HCT116 (cell line): Measurements from ENCODE around the gene TMEM200C. TPM values are rescaled to one million over a fixed set of nuclear protein-coding genes. Genes with fewer than 3 reads are reported as not detected.

Source experiments
- ATAC-seq: fragments of 200-7000 bp; cut with Tn5 transposase; 2 replicates; pipeline ENCODE4 v1.9.1; 2020; ENCODE audit warnings: mild to moderate bottlenecking, moderate library complexity
- BruUV-seq: library from RNA; stranded (reverse); fragments of 400-500 nt; replicated peaks from 2 replicates; lab custom pipeline; 2021; lab: Mats Ljungman, UMichigan
- CTCF ChIA-PET: fragments of 300-600 bp; sonication (Branson Sonifier 250); formaldehyde crosslinking; loops from one replicate; lab custom pipeline; 2021; ENCODE audit warnings: antibody characterized with exemption; lab: Charles Lee
- POLR2A ChIA-PET: fragments of 300-600, 350-600 bp; sonication (Branson Sonifier 250); formaldehyde crosslinking; loops from one replicate; lab custom pipeline; 2021; ENCODE audit warnings: antibody characterized with exemption; lab: Charles Lee
- RAD21 ChIA-PET, 2 experiments: fragments of 300-600 bp; sonication (Branson Sonifier 250); formaldehyde crosslinking; loops; one replicate each; lab custom pipeline; 2023; ENCODE audit warnings: low total read pairs in 2 of 2; ENCODE audit not compliant: uncharacterized antibody in 2 of 2, unreplicated experiment in 2 of 2, low non-redundant PET in 1 of 2; lab: Charles Lee
- DNase-seq: peaks from one replicate; pipeline ENCODE4 v3.0.0-alpha.2; 2010; ENCODE audit warnings: low read depth, low spot score
- H2AFZ ChIP-seq: fragments of 200-600 bp; shearing (Covaris generic), sonication (generic); 2 replicates; pipeline ENCODE4 v1.6.1; 2017; ENCODE audit warnings: low read depth, mixed run types, mixed read lengths, antibody characterized with exemption, low read length; ENCODE audit not compliant: poor library complexity, severe bottlenecking
- H3K27ac ChIP-seq: 2 replicates; pipeline ENCODE4 v1.5.1; 2012; ENCODE audit warnings: low read depth, low read length
- H3K27me3 ChIP-seq: fragments of 200-600 bp; sonication (generic); 2 replicates; pipeline ENCODE4 v1.6.1; 2016; ENCODE audit warnings: mixed run types, low read length, mixed read lengths; ENCODE audit not compliant: insufficient read depth
- H3K36me3 ChIP-seq, 2 experiments: fragments of 200-500 bp in 1 of 2; fragments of 200-600 bp in 1 of 2; sonication (Bioruptor generic) in 1 of 2; sonication (generic) in 1 of 2; 2 replicates each; pipeline versions ENCODE4 v1.5.1 to v1.6.1; 2014 to 2016; ENCODE audit warnings: low read length in 2 of 2, inconsistent platforms in 1 of 2, mixed read lengths in 1 of 2, mixed run types in 1 of 2; ENCODE audit not compliant: insufficient read depth in 2 of 2, control insufficient read depth in 1 of 2
- H3K4me1 ChIP-seq, 2 experiments: fragments of 200-600 bp in 1 of 2; sonication (generic) in 1 of 2; 2 replicates each; pipeline versions ENCODE4 v1.5.1 to v1.6.1; 2012 to 2017; ENCODE audit warnings: low read length in 2 of 2, inconsistent platforms in 1 of 2, mild to moderate bottlenecking in 1 of 2, mixed read lengths in 1 of 2, mixed run types in 1 of 2, moderate library complexity in 1 of 2; ENCODE audit not compliant: insufficient read depth in 2 of 2, control insufficient read depth in 1 of 2
- H3K4me2 ChIP-seq: fragments of 200-600 bp; sonication (generic); 2 replicates; pipeline ENCODE4 v1.6.1; 2017; ENCODE audit warnings: mixed run types, low read length, mixed read lengths
- H3K4me3 ChIP-seq, 2 experiments: fragments of 200-600 bp in 1 of 2; sonication (generic) in 1 of 2; replicated peaks in 1 of 2; 2 replicates each; pipeline ENCODE4 v1.5.1; 2011 to 2016; ENCODE audit warnings: low read length in 2 of 2, control low read depth in 1 of 2, low read depth in 1 of 2, mild to moderate bottlenecking in 1 of 2, mixed read lengths in 1 of 2, mixed run types in 1 of 2
- H3K79me2 ChIP-seq: fragments of 200-600 bp; sonication (generic); 2 replicates; pipeline ENCODE4 v1.6.1; 2017; ENCODE audit warnings: mild to moderate bottlenecking, mixed run types, low read length, moderate library complexity, mixed read lengths; ENCODE audit not compliant: insufficient read depth
- H3K9ac ChIP-seq: fragments of 200-600 bp; sonication (generic); 2 replicates; pipeline ENCODE4 v1.6.1; 2016; ENCODE audit warnings: low read length, mixed read lengths
- H3K9me2 ChIP-seq: fragments of 200-600 bp; sonication (generic), shearing (Covaris generic); 2 replicates; pipeline ENCODE4 v1.6.1; 2017; ENCODE audit warnings: mixed run types, mild to moderate bottlenecking, moderate library complexity; ENCODE audit not compliant: insufficient read depth
- H3K9me3 ChIP-seq, 2 experiments: fragments of 200-500 bp in 1 of 2; fragments of 200-600 bp in 1 of 2; sonication (Bioruptor generic) in 1 of 2; sonication (generic) in 1 of 2; 2 replicates each; pipeline ENCODE4 v1.6.1; 2014 to 2017; ENCODE audit warnings: low read length in 2 of 2, mixed read lengths in 2 of 2, inconsistent platforms in 1 of 2, low read depth in 1 of 2, mild to moderate bottlenecking in 1 of 2, mixed run types in 1 of 2, moderate library complexity in 1 of 2; ENCODE audit not compliant: control insufficient read depth in 1 of 2, insufficient read depth in 1 of 2
- H4K20me1 ChIP-seq: fragments of 200-600 bp; sonication (generic), shearing (Covaris generic); 2 replicates; pipeline ENCODE4 v1.6.1; 2017; ENCODE audit warnings: mixed run types, mild to moderate bottlenecking, moderate library complexity; ENCODE audit not compliant: insufficient read depth
- CBX3 ChIP-seq: IDR thresholded peaks from 2 replicates; pipeline ENCODE4 v1.6.1; 2012; ENCODE audit warnings: low read depth
- CEBPB ChIP-seq: IDR thresholded peaks from 2 replicates; pipeline ENCODE4 v1.6.1; 2012; ENCODE audit warnings: low read depth
- EGR1 ChIP-seq: IDR thresholded peaks from 2 replicates; pipeline ENCODE4 v1.6.1; 2012; ENCODE audit warnings: low read depth
- ELF1 ChIP-seq: IDR thresholded peaks from 2 replicates; pipeline ENCODE4 v1.6.1; 2012; ENCODE audit warnings: low read depth, borderline replicate concordance
- EZH2 ChIP-seq: fragments of 200-600 bp; sonication (generic); IDR thresholded peaks from 2 replicates; pipeline ENCODE4 v1.6.1; 2017; ENCODE audit warnings: antibody characterized with exemption, mixed run types
- FOSL1 ChIP-seq: IDR thresholded peaks from 2 replicates; pipeline ENCODE4 v1.6.1; 2012; ENCODE audit warnings: low read depth
- JUND ChIP-seq: IDR thresholded peaks from 2 replicates; pipeline ENCODE4 v1.6.1; 2012
- POLR2A ChIP-seq: IDR thresholded peaks from 2 replicates; pipeline ENCODE4 v1.7.0; 2011; ENCODE audit warnings: borderline replicate concordance; ENCODE audit not compliant: insufficient read depth, insufficient read length; ENCODE audit errors: extremely low read depth
- RAD21 ChIP-seq: IDR thresholded peaks from 2 replicates; pipeline ENCODE4 v1.6.1; 2012; ENCODE audit warnings: low read depth, mild to moderate bottlenecking
- SIN3A ChIP-seq: IDR thresholded peaks from 2 replicates; pipeline ENCODE4 v1.6.1; 2012; ENCODE audit warnings: low read depth
- SP1 ChIP-seq: IDR thresholded peaks from 2 replicates; pipeline ENCODE4 v1.6.1; 2012; ENCODE audit warnings: low read depth
- SRF ChIP-seq: IDR thresholded peaks from 2 replicates; pipeline ENCODE4 v1.6.1; 2012; ENCODE audit warnings: low read depth
- TCF7L2 ChIP-seq: IDR thresholded peaks from 2 replicates; pipeline ENCODE4 v1.7.0; 2011; ENCODE audit warnings: borderline replicate concordance, inconsistent platforms; ENCODE audit not compliant: insufficient read depth, insufficient read length; ENCODE audit errors: extremely low read depth
- ZFX ChIP-seq: fragments of 450-650 bp; IDR thresholded peaks from 2 replicates; pipeline ENCODE4 v1.6.1; 2017
- ZNF274 ChIP-seq: fragments of 200-500 bp; sonication (Bioruptor generic); IDR thresholded peaks from 2 replicates; pipeline ENCODE4 v1.6.1; 2014; ENCODE audit warnings: mild to moderate bottlenecking, low read depth, low read length, inconsistent platforms
- intact Hi-C: fragments of 100-400 bp; cut with micrococcal nuclease; formaldehyde crosslinking; loops from 2 replicates; pipeline ENCODE4 v1.10.0; 2022
- total RNA-seq: library from RNA; stranded (reverse); gene quantifications from one replicate; pipeline ENCODE4 v1.2.1, GENCODE V29; 2021; ENCODE audit not compliant: unreplicated experiment
- TF ChIP-seq, protein P1 (sequence below): IDR thresholded peaks from 2 replicates; pipeline ENCODE4 v1.6.1; 2012; ENCODE audit warnings: low read depth
- TF ChIP-seq, protein P2 (sequence below): IDR thresholded peaks from 2 replicates; pipeline ENCODE4 v1.6.1; 2011; ENCODE audit warnings: mild to moderate bottlenecking, low read length, moderate library complexity; ENCODE audit not compliant: insufficient replicate concordance; ENCODE audit errors: extremely low read depth
- TF ChIP-seq, protein P3 (sequence below): IDR thresholded peaks from 2 replicates; pipeline ENCODE4 v1.6.1; 2012
- TF ChIP-seq, protein P4 (sequence below): IDR thresholded peaks from 2 replicates; pipeline ENCODE4 v1.6.1; 2012

The TMEM200C gene
- total RNA-seq, 1 experiment from 2014 or later, result not detected

DNA sequence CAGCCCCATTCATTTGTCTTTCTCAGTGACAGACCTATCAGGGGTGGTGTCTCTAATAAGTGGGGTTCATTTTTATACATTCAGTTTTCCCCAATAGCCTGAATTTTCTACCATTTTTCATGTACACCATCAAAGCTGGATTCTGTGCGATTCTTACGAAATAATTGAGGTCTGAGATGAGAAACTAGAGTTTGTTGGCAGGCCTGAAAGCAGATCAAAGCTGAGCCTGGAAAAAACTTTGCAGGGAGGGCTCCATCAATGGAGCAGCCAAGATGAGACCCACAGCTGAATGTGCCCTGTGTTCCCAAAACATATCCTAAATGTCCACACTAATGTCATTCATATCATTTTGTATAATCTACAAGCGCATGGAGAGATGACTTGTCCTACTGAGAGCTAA lies 4.5 kb upstream of the TMEM200C start (continued):
- TF ChIP-seq, protein P1, sequence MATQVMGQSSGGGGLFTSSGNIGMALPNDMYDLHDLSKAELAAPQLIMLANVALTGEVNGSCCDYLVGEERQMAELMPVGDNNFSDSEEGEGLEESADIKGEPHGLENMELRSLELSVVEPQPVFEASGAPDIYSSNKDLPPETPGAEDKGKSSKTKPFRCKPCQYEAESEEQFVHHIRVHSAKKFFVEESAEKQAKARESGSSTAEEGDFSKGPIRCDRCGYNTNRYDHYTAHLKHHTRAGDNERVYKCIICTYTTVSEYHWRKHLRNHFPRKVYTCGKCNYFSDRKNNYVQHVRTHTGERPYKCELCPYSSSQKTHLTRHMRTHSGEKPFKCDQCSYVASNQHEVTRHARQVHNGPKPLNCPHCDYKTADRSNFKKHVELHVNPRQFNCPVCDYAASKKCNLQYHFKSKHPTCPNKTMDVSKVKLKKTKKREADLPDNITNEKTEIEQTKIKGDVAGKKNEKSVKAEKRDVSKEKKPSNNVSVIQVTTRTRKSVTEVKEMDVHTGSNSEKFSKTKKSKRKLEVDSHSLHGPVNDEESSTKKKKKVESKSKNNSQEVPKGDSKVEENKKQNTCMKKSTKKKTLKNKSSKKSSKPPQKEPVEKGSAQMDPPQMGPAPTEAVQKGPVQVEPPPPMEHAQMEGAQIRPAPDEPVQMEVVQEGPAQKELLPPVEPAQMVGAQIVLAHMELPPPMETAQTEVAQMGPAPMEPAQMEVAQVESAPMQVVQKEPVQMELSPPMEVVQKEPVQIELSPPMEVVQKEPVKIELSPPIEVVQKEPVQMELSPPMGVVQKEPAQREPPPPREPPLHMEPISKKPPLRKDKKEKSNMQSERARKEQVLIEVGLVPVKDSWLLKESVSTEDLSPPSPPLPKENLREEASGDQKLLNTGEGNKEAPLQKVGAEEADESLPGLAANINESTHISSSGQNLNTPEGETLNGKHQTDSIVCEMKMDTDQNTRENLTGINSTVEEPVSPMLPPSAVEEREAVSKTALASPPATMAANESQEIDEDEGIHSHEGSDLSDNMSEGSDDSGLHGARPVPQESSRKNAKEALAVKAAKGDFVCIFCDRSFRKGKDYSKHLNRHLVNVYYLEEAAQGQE, result no peak
- no peak for TF ChIP-seq JUND
- no peak for TF ChIP-seq SRF
- TF ChIP-seq EZH2, result no peak
- no peak for TF ChIP-seq EGR1
- no peak for TF ChIP-seq RAD21

DNA sequence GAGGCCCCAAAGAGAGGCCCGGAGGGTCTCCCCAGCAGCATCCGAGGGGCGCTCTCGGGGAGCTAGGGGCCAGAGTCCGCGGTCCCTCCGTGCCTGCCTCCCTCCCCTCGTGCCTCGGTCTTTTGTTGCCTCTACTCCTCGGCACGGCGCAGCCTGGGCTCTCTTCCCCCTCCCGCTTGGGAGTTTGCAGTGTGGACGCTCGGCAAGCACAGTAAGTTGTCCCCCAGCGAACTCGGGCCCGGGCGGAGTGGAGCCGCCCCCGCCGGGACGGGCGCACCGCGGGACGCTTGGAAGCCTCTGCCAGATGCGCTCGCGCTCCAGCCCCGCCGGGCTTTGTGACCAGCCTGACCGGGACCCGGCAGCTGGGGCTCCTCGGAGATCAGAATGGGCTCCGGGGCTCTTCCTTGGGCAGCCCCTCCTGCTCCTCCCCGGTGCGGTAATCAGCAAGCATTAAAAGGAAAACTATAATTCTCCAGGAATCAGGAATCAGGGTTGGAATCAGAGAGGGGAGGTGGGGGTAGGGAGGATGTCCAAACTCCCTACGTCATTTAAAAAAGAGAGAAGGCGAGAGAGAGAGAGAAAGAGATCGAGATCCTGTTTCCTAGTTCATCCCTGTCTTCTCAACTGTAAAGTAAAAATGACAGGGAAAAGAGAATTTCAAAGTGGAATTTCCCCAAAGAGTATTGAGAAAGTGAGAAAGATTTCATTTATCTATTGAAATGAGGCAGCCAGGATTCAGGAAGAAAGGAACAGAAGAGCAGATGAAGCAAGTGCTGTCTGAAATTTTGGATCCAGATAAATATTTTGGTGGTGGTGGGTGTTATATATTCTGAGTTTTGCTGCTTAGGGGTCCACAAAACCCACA lies 786 bp upstream of the TMEM200C start:
- Histone ChIP-seq H3K4me3 (no peak overlapping the region), H3K4me2 (no peak overlapping the region), H3K27me3 (no peaks in the 10 kb centered on the region), H3K79me2 (no peaks in the 10 kb centered on the region), H3K27ac (no peak overlapping the region), H3K9me2 (no peaks in the 10 kb centered on the region), H2AFZ (no peak overlapping the region), H3K36me3 (no peaks in the 10 kb centered on the region), H3K9ac (no peak overlapping the region), H4K20me1 (no peaks in the 10 kb centered on the region), H3K4me1 (no peaks in the 10 kb centered on the region), H3K9me3 (peaks cover 4 to 14% of the 10 kb centered on the region in 2 experiments; a peak in 2 of 4 replicates)
- ChIA-PET CTCF (no interaction called here), POLR2A (no interaction called here), RAD21 (no interaction called here)
- no TSS peak for BruUV-seq
- no peak for ATAC-seq
- TF ChIP-seq, protein P2, sequence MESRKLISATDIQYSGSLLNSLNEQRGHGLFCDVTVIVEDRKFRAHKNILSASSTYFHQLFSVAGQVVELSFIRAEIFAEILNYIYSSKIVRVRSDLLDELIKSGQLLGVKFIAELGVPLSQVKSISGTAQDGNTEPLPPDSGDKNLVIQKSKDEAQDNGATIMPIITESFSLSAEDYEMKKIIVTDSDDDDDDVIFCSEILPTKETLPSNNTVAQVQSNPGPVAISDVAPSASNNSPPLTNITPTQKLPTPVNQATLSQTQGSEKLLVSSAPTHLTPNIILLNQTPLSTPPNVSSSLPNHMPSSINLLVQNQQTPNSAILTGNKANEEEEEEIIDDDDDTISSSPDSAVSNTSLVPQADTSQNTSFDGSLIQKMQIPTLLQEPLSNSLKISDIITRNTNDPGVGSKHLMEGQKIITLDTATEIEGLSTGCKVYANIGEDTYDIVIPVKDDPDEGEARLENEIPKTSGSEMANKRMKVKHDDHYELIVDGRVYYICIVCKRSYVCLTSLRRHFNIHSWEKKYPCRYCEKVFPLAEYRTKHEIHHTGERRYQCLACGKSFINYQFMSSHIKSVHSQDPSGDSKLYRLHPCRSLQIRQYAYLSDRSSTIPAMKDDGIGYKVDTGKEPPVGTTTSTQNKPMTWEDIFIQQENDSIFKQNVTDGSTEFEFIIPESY, result no peak
- TF ChIP-seq, protein P3, sequence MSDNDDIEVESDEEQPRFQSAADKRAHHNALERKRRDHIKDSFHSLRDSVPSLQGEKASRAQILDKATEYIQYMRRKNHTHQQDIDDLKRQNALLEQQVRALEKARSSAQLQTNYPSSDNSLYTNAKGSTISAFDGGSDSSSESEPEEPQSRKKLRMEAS, result no peak
- TF ChIP-seq CEBPB (no peak), FOSL1 (no peak), SRF (no peak), ZFX (no peak), POLR2A (no peak), CBX3 (no peak), ZNF274 (no peak), ELF1 (no peak), SIN3A (no peak), SP1 (no peak), TCF7L2 (no peak), EZH2 (no peak), RAD21 (no peak), EGR1 (no peak)
- TF ChIP-seq, protein P4, sequence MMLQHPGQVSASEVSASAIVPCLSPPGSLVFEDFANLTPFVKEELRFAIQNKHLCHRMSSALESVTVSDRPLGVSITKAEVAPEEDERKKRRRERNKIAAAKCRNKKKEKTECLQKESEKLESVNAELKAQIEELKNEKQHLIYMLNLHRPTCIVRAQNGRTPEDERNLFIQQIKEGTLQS, result no peak
- intact Hi-C loops, result no loop called here
- DNase-seq, result no peak
